HepG2 (cell line): ENCODE measurements around the gene NUP62. TPM values are rescaled to one million over a fixed set of nuclear protein-coding genes. Genes with fewer than 3 reads are reported as not detected.

Experiments
- ERF ChIP-seq: IDR thresholded peaks from 2 replicates; pipeline ENCODE4 v1.6.1; 2018; ENCODE audit warnings: missing biosample characterization, missing genetic modification reagents
- IKZF5 ChIP-seq: IDR thresholded peaks from 2 replicates; pipeline ENCODE4 v1.6.1; 2018; ENCODE audit warnings: missing genetic modification reagents, mild to moderate bottlenecking, missing compliant biosample characterization
- JUND ChIP-seq: sonication (generic); formaldehyde crosslinking; IDR thresholded peaks from 2 replicates; pipeline ENCODE4 v1.8.0; 2022; ENCODE audit warnings: mild to moderate bottlenecking, missing genetic modification reagents
- KAT8 ChIP-seq: IDR thresholded peaks from 2 replicates; pipeline ENCODE4 v1.6.1; 2016; ENCODE audit warnings: missing genetic modification reagents, missing compliant biosample characterization
- KLF6 ChIP-seq: IDR thresholded peaks from 2 replicates; pipeline ENCODE4 v1.8.0; 2016; ENCODE audit warnings: missing biosample characterization, missing genetic modification reagents
- MXD1 ChIP-seq: sonication (generic); formaldehyde crosslinking; IDR thresholded peaks from 2 replicates; pipeline ENCODE4 v1.4.0; 2020; ENCODE audit warnings: mild to moderate bottlenecking, missing genetic modification reagents
- MXD4 ChIP-seq: IDR thresholded peaks from 2 replicates; pipeline ENCODE4 v1.6.1; 2016; ENCODE audit warnings: mild to moderate bottlenecking, missing biosample characterization, missing genetic modification reagents
- PITX1 ChIP-seq: sonication (generic); formaldehyde crosslinking; IDR thresholded peaks from 2 replicates; pipeline ENCODE4 v1.5.1; 2020; ENCODE audit warnings: mild to moderate bottlenecking, missing genetic modification reagents
- PRMT3 ChIP-seq: sonication (generic); formaldehyde crosslinking; IDR thresholded peaks from 2 replicates; pipeline ENCODE4 v1.8.1; 2022; ENCODE audit warnings: low read depth, mild to moderate bottlenecking, moderate library complexity, missing genetic modification reagents, borderline replicate concordance
- REL ChIP-seq: sonication (generic); formaldehyde crosslinking; conservative IDR thresholded peaks from 2 replicates; pipeline ENCODE4 v1.8.0; 2022; ENCODE audit warnings: mild to moderate bottlenecking, missing genetic modification reagents, moderate library complexity
- SRY ChIP-seq: sonication (generic); formaldehyde crosslinking; IDR thresholded peaks from 2 replicates; pipeline ENCODE4 v1.8.0; 2022; ENCODE audit warnings: mild to moderate bottlenecking, missing genetic modification reagents
- TSC22D2 ChIP-seq: sonication (generic); formaldehyde crosslinking; IDR thresholded peaks from 2 replicates; pipeline ENCODE4 v1.5.1; 2020; ENCODE audit warnings: missing genetic modification reagents, mild to moderate bottlenecking, borderline replicate concordance
- ZNF33A ChIP-seq: sonication (generic); formaldehyde crosslinking; IDR thresholded peaks from 2 replicates; pipeline ENCODE4 v1.5.1; 2020; ENCODE audit warnings: missing genetic modification reagents, mild to moderate bottlenecking, moderate library complexity, borderline replicate concordance
- ZNF383 ChIP-seq: sonication (generic); formaldehyde crosslinking; IDR thresholded peaks from 2 replicates; pipeline ENCODE4 v1.4.0; 2020; ENCODE audit warnings: missing genetic modification reagents, mild to moderate bottlenecking, borderline replicate concordance
- ZNF431 ChIP-seq: sonication (generic); formaldehyde crosslinking; IDR thresholded peaks from 2 replicates; pipeline ENCODE4 v1.9.0; 2022; ENCODE audit warnings: missing genetic modification reagents, low read depth, mild to moderate bottlenecking, borderline replicate concordance
- ZNF460 ChIP-seq: sonication (generic); formaldehyde crosslinking; IDR thresholded peaks from 2 replicates; pipeline ENCODE4 v1.5.1; 2020; ENCODE audit warnings: missing genetic modification reagents, mild to moderate bottlenecking, borderline replicate concordance
- ZNF574 ChIP-seq: sonication (generic); formaldehyde crosslinking; IDR thresholded peaks from 2 replicates; pipeline ENCODE4 v1.4.0; 2020; ENCODE audit warnings: missing genetic modification reagents
- ZNF710 ChIP-seq: sonication (generic); formaldehyde crosslinking; IDR thresholded peaks from 2 replicates; pipeline ENCODE4 v1.5.0; 2020; ENCODE audit warnings: mild to moderate bottlenecking, missing genetic modification reagents, borderline replicate concordance
- polyA plus RNA-seq, 8 experiments: library from polyadenylated mRNA; depleted of rRNA in 3 of 8; stranded (reverse) in 7 of 8; unstranded in 1 of 8; fragments of >200 nt; fragmentation: Illumina TruSeq in 4 of 8; extraction: Trizol in 4 of 8; gene quantifications; 2 replicates each; pipeline versions ENCODE4 v1.2.1 to v1.2.3, GENCODE V29; 2011 to 2016; ENCODE audit warnings: low read depth in 4 of 8, missing spikeins in 1 of 8, mixed read lengths in 1 of 8; ENCODE audit not compliant: insufficient read depth in 1 of 8
- total RNA-seq, 5 experiments: library from RNA; depleted of rRNA; stranded (reverse); fragments of >200 nt; fragmentation: Illumina TruSeq; extraction: Trizol; gene quantifications; 2 replicates each; pipeline ENCODE4 v1.2.3, GENCODE V29; 2016; ENCODE audit warnings: low read depth in 1 of 5

The NUP62 gene
- total and polyA plus RNA-seq, 2 of the 13 experiments (the other 11 are each of a cell fraction or from before 2014, with no cell fraction given), result 16.5 to 41.5 TPM

GRCh38 chr19:49877020-49877878 is 52.1 kb downstream of the NUP62 start, which contains the start of the genes AKT1S1 and TBC1D17 (continued):
- peak; percentile 2; the same call in 1 of the 2 replicates for TF ChIP-seq ZNF710 (CRISPR knock-in tag)
- no peak; the same call in 1 of the 2 replicates for TF ChIP-seq PITX1 (CRISPR knock-in tag)
- 0 out of 2 replicates have a peak, but pooled peaks have one; percentile 6 for TF ChIP-seq IKZF5 (CRISPR knock-in tag)
- TF ChIP-seq KAT8 (CRISPR knock-in tag), result peak; percentile 85
- TF ChIP-seq JUND (CRISPR knock-in tag), result no peak
- TF ChIP-seq ZNF574 (CRISPR knock-in tag), result peak; percentile 66
- no peak; the same call in 1 of the 2 replicates for TF ChIP-seq MXD1
- no peak for TF ChIP-seq ERF (CRISPR knock-in tag)
- TF ChIP-seq PRMT3 (CRISPR knock-in tag), result no peak
- no peak for TF ChIP-seq SRY (CRISPR knock-in tag)
- TF ChIP-seq ZNF460, result no peak
- TF ChIP-seq ZNF383 (CRISPR knock-in tag), result no peak
- TF ChIP-seq KLF6 (CRISPR knock-in tag), result peak; percentile 56; the same call in 1 of the 2 replicates
- 0 out of 2 replicates have a peak, but pooled peaks have one; percentile 50 for TF ChIP-seq REL (CRISPR knock-in tag)
- TF ChIP-seq ZNF33A, result 0 out of 2 replicates have a peak, but pooled peaks have one; percentile 4
- peak; percentile 32; the same call in 1 of the 2 replicates for TF ChIP-seq MXD4
- no peak for TF ChIP-seq ZNF431
- 0 out of 2 replicates have a peak, but pooled peaks have one; percentile 53 for TF ChIP-seq TSC22D2 (CRISPR knock-in tag)
